Suprapubic skin (tissue), 4 donors: ENCODE results near the gene ARPC5L.

ENCODE experiments used
- CTCF ChIP-seq, 2 donors: fragments of 200-600 bp in 1 of 2; fragments of 450-650 bp in 1 of 2; sonication (generic) in 1 of 2; IDR thresholded peaks; one replicate each; pipeline ENCODE4 v1.5.1; 2016 to 2019; ENCODE audit warnings: antibody characterized with exemption in 2 of 2, mild to moderate bottlenecking in 1 of 2, moderate library complexity in 1 of 2
- EP300 ChIP-seq: sonication (generic); formaldehyde crosslinking; IDR thresholded peaks from one replicate; pipeline ENCODE4 v1.6.1; 2017; ENCODE audit warnings: antibody characterized with exemption
- POLR2A ChIP-seq, 2 donors: fragments of 450-650 bp; IDR thresholded peaks; one replicate each; pipeline ENCODE4 v1.6.1; 2017; ENCODE audit warnings: antibody characterized with exemption in 2 of 2, mild to moderate bottlenecking in 2 of 2, moderate library complexity in 2 of 2
- POLR2AphosphoS5 ChIP-seq, 3 donors: sonication (generic); formaldehyde crosslinking; IDR thresholded peaks; one replicate each; pipeline ENCODE4 v1.6.1; 2017; ENCODE audit warnings: antibody characterized with exemption in 3 of 3

- TF ChIP-seq CTCF (IDR thresholded peaks at IDR 0.05) (no peak), POLR2A (IDR thresholded peaks at IDR 0.05) (no peak), POLR2AphosphoS5 (IDR thresholded peaks at IDR 0.05) (no peak), EP300 (no peak)
These were observed 3.4 kb upstream of the ARPC5L start for GRCh38 chr9:124858330-124859046.
